Suprapubic skin (tissue), 2 donors: ENCODE measurements around the gene MRO.

ENCODE experiments used
- EP300 ChIP-seq: sonication (generic); formaldehyde crosslinking; IDR thresholded peaks from one replicate; pipeline ENCODE4 v1.6.1; 2017; ENCODE audit warnings: antibody characterized with exemption
- POLR2A ChIP-seq, 2 donors: fragments of 450-650 bp; IDR thresholded peaks; one replicate each; pipeline ENCODE4 v1.6.1; 2017; ENCODE audit warnings: antibody characterized with exemption in 2 of 2, mild to moderate bottlenecking in 2 of 2, moderate library complexity in 2 of 2

GRCh38 chr18:50816419-50817166, 3.2 kb downstream of the MRO start:
- no peak for TF ChIP-seq EP300
- no peak for TF ChIP-seq POLR2A (IDR thresholded peaks at IDR 0.05)
